Measurements from ENCODE around the gene LYZL1. TPM values are rescaled to one million over a fixed set of nuclear protein-coding genes. Genes with fewer than 3 reads are reported as not detected.

Gene LYZL1
- total RNA-seq, 6 donors from 2014 or later, result not detected

GRCh38 chr10:29273478-29273877 lies 15.4 kb upstream of the LYZL1 start:
- DNase-seq, result no peak
- 40 to 62% methylated on average over 4 to 5 of the region's 5 CpGs for WGBS, 2 donors
- Histone ChIP-seq H3K4me1 (no peaks in the 10 kb centered on the region), H3K27ac (no peak overlapping the region), H3K9me3 (no peaks in the 10 kb centered on the region), H3K4me3 (no peak overlapping the region), H3K27me3 (no peaks in the 10 kb centered on the region), H3K36me3 (no peaks in the 10 kb centered on the region)
- ATAC-seq (ENCODE audit: low FRiP score in 2 of 2), result no peak
- TF ChIP-seq EP300 (IDR thresholded peaks at IDR 0.05) (no peak), POLR2AphosphoS5 (IDR thresholded peaks at IDR 0.05) (no peak), POLR2A (IDR thresholded peaks at IDR 0.05) (no peak)
- TF ChIP-seq, protein P1, sequence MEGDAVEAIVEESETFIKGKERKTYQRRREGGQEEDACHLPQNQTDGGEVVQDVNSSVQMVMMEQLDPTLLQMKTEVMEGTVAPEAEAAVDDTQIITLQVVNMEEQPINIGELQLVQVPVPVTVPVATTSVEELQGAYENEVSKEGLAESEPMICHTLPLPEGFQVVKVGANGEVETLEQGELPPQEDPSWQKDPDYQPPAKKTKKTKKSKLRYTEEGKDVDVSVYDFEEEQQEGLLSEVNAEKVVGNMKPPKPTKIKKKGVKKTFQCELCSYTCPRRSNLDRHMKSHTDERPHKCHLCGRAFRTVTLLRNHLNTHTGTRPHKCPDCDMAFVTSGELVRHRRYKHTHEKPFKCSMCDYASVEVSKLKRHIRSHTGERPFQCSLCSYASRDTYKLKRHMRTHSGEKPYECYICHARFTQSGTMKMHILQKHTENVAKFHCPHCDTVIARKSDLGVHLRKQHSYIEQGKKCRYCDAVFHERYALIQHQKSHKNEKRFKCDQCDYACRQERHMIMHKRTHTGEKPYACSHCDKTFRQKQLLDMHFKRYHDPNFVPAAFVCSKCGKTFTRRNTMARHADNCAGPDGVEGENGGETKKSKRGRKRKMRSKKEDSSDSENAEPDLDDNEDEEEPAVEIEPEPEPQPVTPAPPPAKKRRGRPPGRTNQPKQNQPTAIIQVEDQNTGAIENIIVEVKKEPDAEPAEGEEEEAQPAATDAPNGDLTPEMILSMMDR (IDR thresholded peaks at IDR 0.05), result no peak

- Histone ChIP-seq H3K36me3 (no peaks in the 10 kb centered on the region), H3K27ac (no peak overlapping the region), H3K9me3 (no peaks in the 10 kb centered on the region), H3K4me3 (no peak overlapping the region), H3K27me3 (no peaks in the 10 kb centered on the region), H3K4me1 (no peaks in the 10 kb centered on the region)
- DNase-seq, result no peak
- 71 to 78% methylated on average over 6 of the region's 6 CpGs for WGBS, 2 donors
- no peak for ATAC-seq (ENCODE audit: low FRiP score in 2 of 2)
- no peak for TF ChIP-seq EP300 (IDR thresholded peaks at IDR 0.05)
- TF ChIP-seq, protein P1 (IDR thresholded peaks at IDR 0.05), result no peak
- TF ChIP-seq POLR2A (IDR thresholded peaks at IDR 0.05), result no peak
Measured at GRCh38 chr10:29276251-29276850, 12.5 kb upstream of the LYZL1 start.

- DNase-seq (no peak), ATAC-seq (ENCODE audit: low FRiP score in 2 of 2) (no peak)
- Histone ChIP-seq H3K4me3 (no peak overlapping the region), H3K4me1 (no peaks in the 10 kb centered on the region), H3K36me3 (no peaks in the 10 kb centered on the region), H3K9me3 (no peaks in the 10 kb centered on the region), H3K27ac (no peak overlapping the region), H3K27me3 (no peaks in the 10 kb centered on the region)
- WGBS, 2 donors, result 88 to 93% methylated on average over 4 of the region's 4 CpGs
- TF ChIP-seq POLR2AphosphoS5 (IDR thresholded peaks at IDR 0.05) (no peak), EP300 (IDR thresholded peaks at IDR 0.05) (no peak), POLR2A (IDR thresholded peaks at IDR 0.05) (no peak)
- TF ChIP-seq, protein P1 (IDR thresholded peaks at IDR 0.05), result no peak
Measured at GRCh38 chr10:29277296-29277695, 11.6 kb upstream of the LYZL1 start.

GRCh38 chr10:29279779-29280487 lies 8.9 kb upstream of the LYZL1 start:
- WGBS, 2 donors, result 67 to 71% methylated on average over 12 of the region's 12 CpGs
- H3K4me1 ChIP-seq, result no peaks in the 10 kb centered on the region
- H3K4me3 ChIP-seq, result no peak overlapping the region
- H3K27me3 ChIP-seq, result no peaks in the 10 kb centered on the region
- H3K36me3 ChIP-seq, result no peaks in the 10 kb centered on the region
- H3K9me3 ChIP-seq, result no peaks in the 10 kb centered on the region
- no peak for DNase-seq
- TF ChIP-seq, protein P1 (IDR thresholded peaks at IDR 0.05), result no peak
- no peak for TF ChIP-seq POLR2A (IDR thresholded peaks at IDR 0.05)
- TF ChIP-seq POLR2AphosphoS5 (IDR thresholded peaks at IDR 0.05), result no peak
- TF ChIP-seq EP300 (IDR thresholded peaks at IDR 0.05), result no peak
- no peak for ATAC-seq (ENCODE audit: low FRiP score in 2 of 2)
- H3K27ac ChIP-seq, result no peak overlapping the region

GRCh38 chr10:29280488-29280840 lies 8.4 kb upstream of the LYZL1 start:
- H3K36me3 ChIP-seq, result no peaks in the 10 kb centered on the region
- WGBS, 2 donors, result 57 to 63% methylated on average over 3 of the region's 3 CpGs
- H3K4me3 ChIP-seq, result no peak overlapping the region
- H3K9me3 ChIP-seq, result no peaks in the 10 kb centered on the region
- TF ChIP-seq POLR2A (IDR thresholded peaks at IDR 0.05) (no peak), POLR2AphosphoS5 (IDR thresholded peaks at IDR 0.05) (no peak), EP300 (IDR thresholded peaks at IDR 0.05) (no peak)
- TF ChIP-seq, protein P1 (IDR thresholded peaks at IDR 0.05), result no peak
- DNase-seq, result no peak
- no peak for ATAC-seq (ENCODE audit: low FRiP score in 2 of 2)
- H3K27me3 ChIP-seq, result no peaks in the 10 kb centered on the region
- H3K27ac ChIP-seq, result no peak overlapping the region
- no peaks in the 10 kb centered on the region for H3K4me1 ChIP-seq

Data from upper lobe of left lung (tissue), 6 donors.